CD14-positive monocyte (primary cell): Measurements from ENCODE around the gene COL4A5. TPM values are rescaled to one million over a fixed set of nuclear protein-coding genes. Genes with fewer than 3 reads are reported as not detected.

Experiments
- DNase-seq, 3 donors: peaks; one replicate each; pipeline ENCODE4 v3.0.0-alpha.2; 2011 to 2022
- H2AFZ ChIP-seq: 2 replicates; pipeline ENCODE4 v1.6.0; 2012; ENCODE audit warnings: mild to moderate bottlenecking, low read depth, low read length, inconsistent platforms; ENCODE audit not compliant: insufficient read depth, poor library complexity, severe bottlenecking
- H3K27ac ChIP-seq, 2 donors: 1 replicate in 1 of 2; 2 replicates in 1 of 2; pipeline ENCODE4 v1.5.1; 2012 to 2013; ENCODE audit warnings: low read length in 2 of 2, control low read depth in 1 of 2, inconsistent platforms in 1 of 2, low read depth in 1 of 2, mild to moderate bottlenecking in 1 of 2
- H3K27me3 ChIP-seq, 2 donors: one replicate each; pipeline versions ENCODE4 v1.6.0 to v1.6.1; 2011 to 2013; ENCODE audit warnings: low read length in 2 of 2; ENCODE audit not compliant: control insufficient read depth in 2 of 2, insufficient read depth in 2 of 2
- H3K36me3 ChIP-seq, 2 donors: replicated peaks in 1 of 2; 1 replicate in 1 of 2; 2 replicates in 1 of 2; pipeline versions ENCODE4 v1.5.1 to v1.6.1; 2012 to 2013; ENCODE audit warnings: low read length in 2 of 2, control low read depth in 1 of 2, inconsistent platforms in 1 of 2, mild to moderate bottlenecking in 1 of 2; ENCODE audit not compliant: insufficient read depth in 2 of 2, control insufficient read depth in 1 of 2
- H3K4me1 ChIP-seq, 2 donors: 1 replicate in 1 of 2; 2 replicates in 1 of 2; pipeline versions ENCODE4 v1.5.1 to v1.6.1; 2012 to 2013; ENCODE audit warnings: low read length in 2 of 2, control low read depth in 1 of 2, inconsistent platforms in 1 of 2, mild to moderate bottlenecking in 1 of 2, moderate library complexity in 1 of 2; ENCODE audit not compliant: insufficient read depth in 2 of 2, control insufficient read depth in 1 of 2
- H3K4me2 ChIP-seq: replicated peaks from 2 replicates; pipeline ENCODE3; 2012; ENCODE audit warnings: low read length, moderate library complexity, mild to moderate bottlenecking; ENCODE audit not compliant: poor library complexity, severe bottlenecking; ENCODE audit errors: extremely low read depth
- H3K4me3 ChIP-seq, 3 experiments: fragments of 200-600 bp in 1 of 3; sonication (generic) in 1 of 3; replicated peaks in 1 of 3; 1 replicate in 2 of 3; 2 replicates in 1 of 3; pipeline ENCODE4 v1.5.1; 2011 to 2013; ENCODE audit warnings: low read length in 3 of 3, mild to moderate bottlenecking in 3 of 3, control low read depth in 2 of 3, low read depth in 2 of 3, inconsistent platforms in 1 of 3, moderate library complexity in 1 of 3
- H3K79me2 ChIP-seq: 2 replicates; pipeline ENCODE4 v1.6.0; 2012; ENCODE audit warnings: mild to moderate bottlenecking, control low read depth, inconsistent platforms, low read length, moderate library complexity; ENCODE audit not compliant: insufficient read depth
- H3K9ac ChIP-seq: 2 replicates; pipeline ENCODE4 v1.6.0; 2017; ENCODE audit warnings: low read length, mild to moderate bottlenecking; ENCODE audit not compliant: insufficient read depth, poor library complexity, severe bottlenecking
- H3K9me3 ChIP-seq, 2 donors: replicated peaks in 1 of 2; 1 replicate in 1 of 2; 2 replicates in 1 of 2; pipeline versions ENCODE4 v1.5.1 to v1.6.1; 2012 to 2013; ENCODE audit warnings: low read length in 2 of 2, control low read depth in 1 of 2; ENCODE audit not compliant: control insufficient read depth in 1 of 2, insufficient read depth in 1 of 2
- H4K20me1 ChIP-seq: 2 replicates; pipeline ENCODE4 v1.6.0; 2012; ENCODE audit warnings: mild to moderate bottlenecking, low read length, control low read depth, moderate library complexity; ENCODE audit not compliant: insufficient read depth
- H3K27ac Mint-ChIP-seq, 7 donors: one replicate each; pipeline ENCODE4 v1.8.0; 2020; ENCODE audit warnings: mild to moderate bottlenecking in 7 of 7, mixed read lengths in 7 of 7, moderate library complexity in 6 of 7, inconsistent platforms in 2 of 7
- H3K27me3 Mint-ChIP-seq, 3 donors: one replicate each; pipeline ENCODE4 v1.8.0; 2021 to 2022; ENCODE audit warnings: low read depth in 3 of 3, mild to moderate bottlenecking in 3 of 3, mixed read lengths in 3 of 3, moderate library complexity in 3 of 3, inconsistent platforms in 1 of 3
- H3K36me3 Mint-ChIP-seq, 2 donors: one replicate each; pipeline ENCODE4 v1.8.0; 2020; ENCODE audit warnings: mixed read lengths in 2 of 2, inconsistent platforms in 1 of 2, mild to moderate bottlenecking in 1 of 2
- H3K4me1 Mint-ChIP-seq: one replicate; pipeline ENCODE4 v1.8.0; 2020; ENCODE audit warnings: mild to moderate bottlenecking, mixed read lengths
- H3K4me3 Mint-ChIP-seq, 2 donors: one replicate each; pipeline ENCODE4 v1.8.0; 2020; ENCODE audit warnings: mild to moderate bottlenecking in 2 of 2, mixed read lengths in 2 of 2, moderate library complexity in 1 of 2
- H3K9me3 Mint-ChIP-seq, 7 donors: one replicate each; pipeline ENCODE4 v1.8.0; 2020 to 2022; ENCODE audit warnings: mixed read lengths in 7 of 7, mild to moderate bottlenecking in 6 of 7, moderate library complexity in 6 of 7, inconsistent platforms in 2 of 7
- CTCF ChIP-seq: fragments of 200-600 bp; IDR thresholded peaks from one replicate; pipeline ENCODE4 v1.8.0; 2022; ENCODE audit warnings: antibody characterized with exemption, mild to moderate bottlenecking
- WGBS: methylation state at CpG from one replicate; pipeline ENCODE4 v1.1.5; 2013; ENCODE audit warnings: missing lambda C conversion rate; ENCODE audit not compliant: insufficient coverage; 5-methylcytosine and 5-hydroxymethylcytosine counted together
- intact Hi-C, 2 donors: fragments of 100-400 bp; cut with micrococcal nuclease; formaldehyde crosslinking; loops; one replicate each; pipeline versions ENCODE4 v1.15.0 to v1.15.1; 2023
- polyA plus RNA-seq, 3 donors: library from polyadenylated mRNA; depleted of rRNA in 1 of 3; unstranded in 2 of 3; stranded (reverse) in 1 of 3; fragments of 300-500 nt in 2 of 3; fragments of >200 nt in 1 of 3; fragmentation: Illumina TruSeq in 2 of 3; gene quantifications; 1 replicate in 2 of 3; 2 replicates in 1 of 3; pipeline ENCODE4 v1.2.3, GENCODE V29; 2012 to 2021

COL4A5 gene
- polyA plus RNA-seq, 3 donors = not detected

- H3K27me3 ChIP-seq = no peaks in the 10 kb centered on the region
- no peaks in the 10 kb centered on the region for H4K20me1 ChIP-seq
- H3K9ac ChIP-seq = no peak overlapping the region
- 100% methylated on average over 1 of the region's 6 CpGs for WGBS
- no peaks in the 10 kb centered on the region for H3K9me3 ChIP-seq
- H3K79me2 ChIP-seq = no peaks in the 10 kb centered on the region
- H2AFZ ChIP-seq = no peak overlapping the region
- intact Hi-C loops = no loop called here
- DNase-seq = no peak
- peaks cover 0 to 2% (median 0%) of the 10 kb centered on the region in 3 donors for H3K27me3 Mint-ChIP-seq
- H3K9me3 Mint-ChIP-seq = peaks cover 0 to 6% (median 0%) of the 10 kb centered on the region in 7 donors
- no peak overlapping the region for H3K4me3 Mint-ChIP-seq
- H3K4me1 ChIP-seq = no peaks in the 10 kb centered on the region
- H3K27ac ChIP-seq = no peak overlapping the region
- H3K4me3 ChIP-seq = no peak overlapping the region
- no peaks in the 10 kb centered on the region for H3K36me3 ChIP-seq
- H3K27ac Mint-ChIP-seq = no peak overlapping the region
- H3K36me3 Mint-ChIP-seq = no peaks in the 10 kb centered on the region
- TF ChIP-seq CTCF = no peak
- H3K4me1 Mint-ChIP-seq = no peaks in the 10 kb centered on the region
- H3K4me2 ChIP-seq = no peak overlapping the region
Measured at GRCh38 chrX:108396188-108396891, 43.3 kb upstream of the COL4A5 start.

- Histone ChIP-seq H3K79me2 (no peaks in the 10 kb centered on the region), H3K4me3 (no peak overlapping the region), H3K4me2 (no peak overlapping the region), H3K36me3 (no peaks in the 10 kb centered on the region), H2AFZ (no peak overlapping the region), H3K9ac (no peak overlapping the region), H4K20me1 (no peaks in the 10 kb centered on the region), H3K4me1 (no peaks in the 10 kb centered on the region), H3K27me3 (no peaks in the 10 kb centered on the region), H3K27ac (no peak overlapping the region), H3K9me3 (no peaks in the 10 kb centered on the region)
- Mint-ChIP-seq H3K9me3 (peaks cover 0 to 2% (median 0%) of the 10 kb centered on the region in 7 donors), H3K4me3 (no peak overlapping the region), H3K36me3 (no peaks in the 10 kb centered on the region), H3K27ac (no peak overlapping the region), H3K27me3 (peaks cover 0 to 2% (median 0%) of the 10 kb centered on the region in 3 donors), H3K4me1 (no peaks in the 10 kb centered on the region)
- intact Hi-C loops = no loop called here
- WGBS = no CpG with 5 or more reads among the region's 1 CpG
- TF ChIP-seq CTCF = no peak
- no peak for DNase-seq
Measured at GRCh38 chrX:108396986-108397385, 42.7 kb upstream of the COL4A5 start.
